Stimulated activated CD4-positive, alpha-beta T cell treated with anti-CD3 and anti-CD28 coated beads, Interleukin-12 subunit alpha, Interleukin-12 subunit beta, amount 100 ng/mL, for 48 hours (primary cell): ENCODE measurements around the gene CASS4.

Experiments
- DNase-seq, 3 donors: peaks; one replicate each; pipeline ENCODE4 v3.0.0-alpha.2; 2020; ENCODE audit warnings: low read depth in 2 of 3, low spot score in 1 of 3

Gene CASS4

GRCh38 chr20:56442389-56443365 is 30.6 kb downstream of the CASS4 start:
- no peak for DNase-seq

DNA sequence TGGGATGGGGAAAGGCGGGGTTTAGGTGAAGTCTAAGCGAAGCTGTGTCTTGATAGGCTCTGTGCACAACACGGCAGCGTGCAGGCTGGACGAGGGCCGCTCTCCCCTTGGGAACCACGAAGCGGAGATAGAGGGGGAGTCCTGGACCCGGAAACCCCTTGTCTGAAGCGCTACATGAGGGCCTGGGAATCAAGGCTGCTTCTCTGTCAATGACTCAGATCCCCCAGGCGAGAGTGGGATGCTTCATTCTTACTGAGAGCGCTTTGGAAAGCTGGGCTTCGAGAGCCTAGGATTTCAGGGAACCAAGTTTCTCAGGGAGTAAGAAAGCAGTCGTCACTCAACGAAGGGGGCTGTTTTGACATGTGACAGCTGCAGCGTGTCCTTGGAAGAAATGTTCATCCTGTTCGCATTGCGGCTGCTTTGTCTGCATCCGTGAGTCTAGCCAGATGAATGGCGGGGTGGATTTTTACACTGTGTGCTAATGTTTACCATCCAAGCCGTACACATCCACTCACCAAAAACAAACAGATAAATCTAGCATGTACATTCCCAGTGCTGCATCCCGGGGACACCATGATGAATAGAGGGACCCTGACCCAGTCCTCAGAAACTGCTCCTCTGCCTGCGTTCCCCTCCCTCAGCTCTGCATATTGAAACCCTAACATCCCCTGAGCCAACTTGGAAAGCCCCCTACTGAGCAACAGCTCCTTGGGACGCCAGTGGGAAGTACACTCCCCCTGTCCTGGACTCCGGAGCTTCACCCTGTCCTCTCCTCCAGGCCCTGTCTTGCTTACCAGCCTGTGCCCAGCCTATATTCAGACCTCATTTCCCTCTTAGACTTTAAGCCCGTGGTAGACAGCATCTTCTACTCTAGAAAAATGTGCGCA is 31.8 kb downstream of the CASS4 start:
- DNase-seq: no peak

DNA sequence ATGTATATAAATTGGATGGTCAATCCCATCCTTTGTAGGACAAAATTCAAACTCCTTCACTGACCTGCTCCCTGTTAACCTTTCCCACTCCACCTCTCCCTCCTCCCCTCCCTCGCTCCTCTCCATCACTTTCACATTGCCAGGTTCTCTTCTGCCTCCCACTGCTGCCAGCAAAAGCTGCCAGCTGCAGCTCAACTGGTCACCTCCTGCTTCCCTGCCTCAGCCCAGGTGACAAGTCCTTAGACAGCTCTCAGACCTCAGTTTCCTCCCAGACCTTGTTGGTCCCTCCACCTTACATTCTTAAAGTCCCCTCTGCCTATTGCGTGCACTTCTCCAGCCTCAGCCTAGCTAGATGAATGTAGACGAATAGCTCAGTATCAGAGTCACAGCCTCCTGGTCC is 33.1 kb downstream of the CASS4 start:
- DNase-seq: no peak

DNA sequence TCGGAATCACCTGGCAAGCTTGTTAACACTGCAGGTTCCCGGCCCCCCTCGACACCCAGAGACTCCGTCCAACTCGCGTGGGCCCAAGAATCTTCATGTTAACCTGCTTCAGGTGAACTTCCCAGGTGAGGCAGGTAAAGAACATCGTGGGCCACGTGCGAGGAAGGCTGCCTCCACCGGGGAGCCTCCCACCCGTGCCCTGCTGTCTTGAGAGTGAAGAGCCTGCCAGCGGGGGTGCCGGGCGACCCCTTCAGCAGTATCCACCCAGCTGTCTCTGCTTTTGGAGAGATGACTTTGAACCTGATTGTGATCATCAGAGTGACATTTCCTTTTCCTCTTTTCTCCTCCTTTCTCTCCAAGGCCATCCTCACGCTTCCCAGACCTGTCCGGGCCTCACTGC is 33.5 kb downstream of the CASS4 start:
- no peak for DNase-seq

DNA sequence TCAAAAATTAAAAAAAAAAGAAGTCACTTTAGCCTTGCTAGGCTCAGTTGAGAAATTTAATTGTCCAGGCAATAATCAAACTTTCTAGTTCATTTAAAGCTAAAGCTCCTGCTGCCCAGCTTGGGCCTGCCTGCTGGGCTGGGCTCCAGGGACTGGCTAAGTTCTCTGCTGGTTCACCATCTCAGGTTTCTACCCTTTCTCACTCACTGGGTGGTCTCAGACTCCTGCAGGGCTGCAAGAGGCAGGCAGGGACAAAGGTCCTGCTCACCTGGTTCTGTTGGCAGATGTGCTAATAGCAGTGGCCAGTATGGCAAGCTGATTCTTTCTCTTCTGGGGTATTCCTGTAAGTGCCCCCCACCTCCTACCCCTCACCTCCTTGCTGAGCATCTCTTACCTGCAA is 35.2 kb downstream of the CASS4 start:
- no peak for DNase-seq

GRCh38 chr20:56449459-56449858 is 37.4 kb downstream of the CASS4 start:
- no peak for DNase-seq

DNA sequence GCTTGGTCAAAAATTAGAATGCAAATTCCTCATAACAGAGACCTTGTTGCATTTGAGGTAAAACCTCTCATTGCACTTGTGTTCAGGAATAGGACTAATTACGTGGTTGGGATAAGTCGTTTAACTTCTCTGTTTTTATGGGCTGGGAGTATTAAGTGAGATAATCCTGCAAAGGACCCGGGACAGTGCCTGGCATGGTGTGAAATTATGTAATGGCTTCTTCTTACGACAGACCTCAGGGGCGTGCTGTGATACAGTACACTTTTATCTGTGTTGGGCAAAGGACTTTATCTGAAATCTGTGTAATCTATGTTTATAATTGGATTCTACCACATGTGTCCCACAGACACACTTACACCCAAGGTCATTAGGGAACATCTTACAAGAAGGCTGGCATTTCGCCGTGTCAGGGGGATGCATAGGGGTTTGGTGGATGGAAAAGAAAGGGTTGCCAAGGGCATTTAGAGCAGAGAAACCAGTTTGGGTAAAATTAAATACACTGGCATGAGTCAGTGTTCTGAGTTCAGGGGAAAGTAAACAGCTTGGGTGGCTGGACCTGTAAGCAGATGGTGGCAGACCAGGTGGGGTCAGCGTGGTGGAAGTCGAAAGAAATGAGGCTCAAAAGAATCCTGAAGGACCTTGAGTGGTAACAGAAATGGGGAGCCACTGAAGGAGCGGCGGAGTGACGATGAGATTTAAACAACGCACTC is 39.2 kb downstream of the CASS4 start:
- no peak for DNase-seq

DNA sequence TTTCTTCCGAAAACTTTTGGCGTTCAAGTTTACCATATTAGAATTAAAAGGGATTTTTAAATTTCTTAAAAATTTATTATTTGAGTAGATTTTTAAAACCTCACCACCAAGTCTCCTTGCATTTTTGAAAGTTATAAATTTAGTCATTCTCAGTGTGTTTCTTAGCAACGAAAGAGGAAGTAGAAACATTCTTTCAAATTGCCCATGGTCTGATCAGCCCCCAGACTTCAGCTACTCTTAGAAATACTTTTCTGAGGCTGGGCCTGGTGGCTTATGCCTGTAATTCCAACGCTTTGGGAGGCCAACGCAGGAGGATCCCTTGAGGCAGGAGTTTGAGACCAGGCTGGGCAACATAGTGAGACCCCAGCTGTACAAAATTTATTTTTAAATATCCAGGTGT is 41.3 kb downstream of the CASS4 start:
- no peak for DNase-seq

DNA sequence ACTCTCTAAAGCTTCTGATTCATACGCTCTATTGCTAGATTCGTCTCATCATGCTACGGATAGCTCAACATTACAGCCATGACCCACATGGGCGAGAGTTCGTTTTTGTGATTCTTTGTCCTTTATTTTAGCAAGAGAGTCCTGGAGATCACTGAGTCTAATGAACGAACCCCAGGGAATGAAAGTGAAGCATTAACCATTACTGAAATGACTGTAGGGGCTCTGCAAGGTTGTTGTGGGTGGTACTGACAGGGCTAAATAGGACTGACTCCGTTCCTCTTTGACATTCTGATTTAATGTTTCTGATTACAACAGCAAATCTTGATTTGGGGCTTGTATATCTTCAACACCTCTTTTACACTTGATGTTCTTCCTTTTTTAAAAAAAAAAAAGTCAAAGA is 42.7 kb downstream of the CASS4 start:
- DNase-seq: no peak

DNA sequence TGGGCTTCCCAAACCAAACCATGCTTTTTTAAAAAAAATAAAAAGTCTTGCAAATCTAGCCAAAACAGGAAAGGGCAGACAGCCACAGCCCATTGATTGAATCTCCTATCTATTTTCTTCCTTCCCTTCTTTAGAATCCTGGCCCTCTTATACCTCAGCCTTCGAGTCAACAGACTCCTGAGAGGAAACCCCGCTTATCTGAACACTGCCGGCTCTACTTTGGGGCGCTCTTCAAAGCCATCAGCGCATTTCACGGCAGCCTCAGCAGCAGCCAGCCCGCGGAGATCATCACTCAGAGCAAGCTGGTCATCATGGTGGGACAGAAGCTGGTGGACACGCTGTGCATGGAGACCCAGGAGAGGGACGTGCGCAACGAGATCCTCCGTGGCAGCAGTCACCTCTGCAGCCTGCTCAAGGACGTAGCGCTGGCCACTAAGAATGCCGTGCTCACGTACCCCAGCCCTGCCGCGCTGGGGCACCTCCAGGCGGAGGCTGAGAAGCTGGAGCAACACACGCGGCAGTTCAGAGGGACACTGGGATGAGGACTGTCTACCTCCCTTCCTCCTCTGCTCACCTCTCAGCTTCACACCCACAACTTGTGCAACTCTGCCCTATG is 46.3 kb downstream of the CASS4 start:
- no peak for DNase-seq

DNA sequence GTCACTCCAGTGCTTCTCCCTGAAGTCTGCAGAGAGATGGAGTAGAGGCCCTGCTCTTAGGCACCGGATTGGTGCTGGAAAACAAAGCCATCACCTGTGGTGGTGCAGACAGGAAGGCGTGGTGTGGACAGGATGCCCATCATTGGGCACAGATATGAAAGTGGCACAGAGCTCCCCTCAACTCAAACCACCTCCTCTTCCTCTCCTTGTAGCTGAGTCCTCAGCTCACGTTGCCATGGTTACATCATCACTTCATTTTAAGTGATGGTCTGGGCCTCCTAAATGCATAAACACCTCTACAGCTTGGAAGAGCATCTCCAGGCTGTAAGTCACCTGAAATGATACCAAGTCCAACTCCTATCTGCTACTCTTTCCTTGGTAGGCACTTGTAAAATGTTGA is 48.4 kb downstream of the CASS4 start:
- no peak for DNase-seq

GRCh38 chr20:56461576-56461975 is 49.5 kb downstream of the CASS4 start:
- no peak for DNase-seq

DNA sequence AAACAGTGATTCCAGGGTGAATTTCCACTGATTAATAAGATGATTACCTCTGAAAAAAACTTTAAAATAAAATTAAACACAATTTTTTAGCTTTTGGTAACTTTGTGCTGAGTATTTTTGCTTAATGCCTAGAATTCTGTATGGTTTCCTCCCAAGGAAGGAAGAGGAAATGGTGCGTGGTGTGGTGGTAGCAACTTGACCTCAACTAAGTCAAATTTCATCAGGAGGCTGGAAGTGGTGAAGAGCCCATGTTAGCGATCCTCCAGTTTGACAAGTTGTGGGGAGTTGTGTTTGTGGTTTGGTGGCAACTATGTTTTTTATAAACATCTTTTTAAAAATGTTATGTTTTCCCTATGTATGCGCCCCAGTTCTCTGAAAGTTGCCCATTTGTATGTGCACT is 51.4 kb downstream of the CASS4 start:
- DNase-seq: no peak

GRCh38 chr20:56465997-56466396 is 53.9 kb downstream of the CASS4 start:
- DNase-seq: no peak

DNA sequence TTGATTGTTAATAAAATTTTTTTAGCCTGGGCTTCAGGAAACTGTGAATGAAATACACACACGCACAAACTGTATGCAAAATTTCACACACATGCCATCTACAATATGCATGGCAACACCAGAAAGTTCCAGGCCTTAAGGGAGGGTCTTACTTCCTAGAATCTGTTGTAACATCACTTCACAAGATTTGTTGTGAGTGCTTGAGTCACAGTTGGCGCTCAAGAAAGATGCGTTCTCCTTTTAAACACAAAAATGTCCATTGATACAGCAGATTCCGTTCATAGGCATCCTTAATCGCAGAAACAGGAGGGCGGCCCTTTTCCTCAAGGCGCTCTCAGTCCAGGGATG is 55.9 kb downstream of the CASS4 start:
- DNase-seq: peak in 1 of 3 donors; percentile 11

DNA sequence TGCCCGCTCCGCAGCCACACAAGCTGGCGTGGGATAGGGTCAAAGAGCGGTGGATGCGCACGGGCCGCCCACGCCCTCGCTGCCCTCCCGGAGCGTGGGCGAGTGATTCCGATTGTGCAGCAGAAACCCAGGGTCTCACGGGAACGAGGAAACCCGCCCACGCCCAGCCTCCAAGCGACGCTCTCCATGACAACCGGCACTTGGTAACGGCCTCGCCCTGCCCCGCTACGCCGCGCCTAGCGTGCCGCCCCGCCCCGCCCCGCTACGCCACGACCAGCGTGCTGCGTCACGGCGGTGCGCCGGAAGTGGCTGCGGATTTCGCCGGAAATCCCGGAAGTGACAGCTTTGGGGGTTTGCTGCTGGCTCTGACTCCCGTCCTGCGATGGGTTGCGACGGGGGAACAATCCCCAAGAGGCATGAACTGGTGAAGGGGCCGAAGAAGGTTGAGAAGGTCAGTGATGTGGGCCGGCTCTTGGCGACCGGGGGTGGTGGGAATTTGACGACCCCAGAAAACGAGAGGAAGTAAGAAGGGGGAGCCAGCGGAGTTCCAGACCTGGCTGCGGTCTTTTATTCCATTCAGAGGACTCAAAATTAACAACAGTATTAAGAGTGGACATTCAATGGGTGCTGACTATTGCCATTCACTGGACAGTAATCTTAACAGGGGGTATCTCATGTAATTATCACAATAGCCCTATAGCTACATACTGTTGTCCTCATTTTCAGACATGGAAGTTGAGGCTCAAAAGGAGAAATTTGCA is 56.4 kb downstream of the CASS4 start, which contains the start of gene RTF2:
RTF2 (plus strand) TSS at position 312 of the 761 bp plus-strand sequence; CDS start at position 383, 71 bp downstream.
- DNase-seq: peak; percentile 93 to 96 (median 94)

GRCh38 chr20:56469077-56469449 is 57.0 kb downstream of the CASS4 start:
- DNase-seq: no peak

DNA sequence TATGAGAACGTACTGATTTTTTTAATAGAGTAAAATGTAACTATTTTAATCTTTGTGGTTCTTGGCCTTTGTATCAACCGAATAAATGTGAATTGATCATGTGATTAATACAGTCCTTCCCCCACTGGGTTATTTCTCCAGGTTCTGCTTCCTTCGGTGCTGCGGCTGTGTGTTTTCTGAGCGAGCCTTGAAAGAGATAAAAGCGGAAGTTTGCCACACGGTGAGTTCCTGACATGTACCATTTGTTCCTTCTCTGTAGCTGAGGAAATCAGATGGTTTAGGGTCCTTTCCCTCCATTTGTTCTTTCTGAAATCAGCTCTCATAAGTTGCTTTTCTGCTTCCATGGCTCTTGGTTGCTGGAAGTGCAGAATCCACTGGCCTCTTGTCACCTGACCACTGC is 71.9 kb downstream of the CASS4 start:
- DNase-seq: no peak

- no peak for DNase-seq
Measured at GRCh38 chr20:56487216-56487615, 75.2 kb downstream of the CASS4 start.

- DNase-seq: no peak
Measured at GRCh38 chr20:56488566-56488965, 76.5 kb downstream of the CASS4 start.
